M059J (cell line): ENCODE results near the gene JMJD4. TPM values are rescaled to one million over a fixed set of nuclear protein-coding genes. Genes with fewer than 3 reads are reported as not detected.
A peak's percentile ranks its signal among the peaks of the same experiment; 100 is the strongest.

ENCODE experiments used
- DNase-seq: peaks from one replicate; pipeline ENCODE4 v3.0.0-alpha.2; 2012; ENCODE audit warnings: low read depth
- total RNA-seq: library from RNA; depleted of rRNA; stranded (reverse); fragments of >200 nt; shearing (Covaris generic); gene quantifications from 2 replicates; pipeline ENCODE4 v1.2.3, GENCODE V29; 2014; rRNA removed

JMJD4 gene, protein sequence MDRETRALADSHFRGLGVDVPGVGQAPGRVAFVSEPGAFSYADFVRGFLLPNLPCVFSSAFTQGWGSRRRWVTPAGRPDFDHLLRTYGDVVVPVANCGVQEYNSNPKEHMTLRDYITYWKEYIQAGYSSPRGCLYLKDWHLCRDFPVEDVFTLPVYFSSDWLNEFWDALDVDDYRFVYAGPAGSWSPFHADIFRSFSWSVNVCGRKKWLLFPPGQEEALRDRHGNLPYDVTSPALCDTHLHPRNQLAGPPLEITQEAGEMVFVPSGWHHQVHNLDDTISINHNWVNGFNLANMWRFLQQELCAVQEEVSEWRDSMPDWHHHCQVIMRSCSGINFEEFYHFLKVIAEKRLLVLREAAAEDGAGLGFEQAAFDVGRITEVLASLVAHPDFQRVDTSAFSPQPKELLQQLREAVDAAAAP
- 14.7 and 18.8 TPM in 2 replicates for total RNA-seq

DNA sequence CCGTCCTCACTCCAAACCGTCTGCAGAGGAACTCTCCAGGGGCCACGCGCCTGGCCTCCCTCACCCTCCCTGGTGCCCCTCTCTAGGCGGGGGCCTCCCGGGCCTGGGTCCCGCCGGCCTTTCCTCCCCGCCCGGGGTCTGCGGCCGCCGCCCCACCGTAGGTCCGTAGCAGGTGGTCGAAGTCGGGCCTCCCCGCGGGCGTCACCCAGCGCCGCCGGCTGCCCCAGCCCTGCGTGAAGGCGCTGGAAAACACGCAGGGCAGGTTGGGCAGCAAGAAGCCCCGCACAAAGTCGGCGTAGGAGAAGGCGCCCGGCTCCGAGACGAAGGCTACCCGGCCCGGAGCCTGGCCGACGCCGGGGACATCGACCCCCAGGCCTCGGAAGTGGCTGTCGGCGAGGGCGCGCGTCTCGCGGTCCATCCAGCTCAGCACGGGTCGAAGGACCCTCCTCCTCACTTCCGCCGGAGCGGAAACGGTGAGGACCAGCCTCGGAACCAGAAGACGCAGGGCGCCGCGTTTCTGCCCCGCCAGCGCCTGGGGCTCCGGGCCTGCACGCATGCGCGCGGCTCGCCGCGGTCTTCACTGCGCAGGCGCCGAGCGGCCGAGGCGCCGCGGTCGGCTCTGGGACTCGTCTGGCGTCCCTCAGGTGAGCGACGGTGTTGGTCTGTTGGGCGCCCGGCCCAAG is at the start of gene JMJD4, which contains the start of gene SNAP47:
Gene JMJD4 (minus strand): TSS at position 447 of the 683 bp plus-strand sequence. CDS start 29 bp downstream, at position 418.
Gene SNAP47 (plus strand): TSS at position 580 of the 683 bp plus-strand sequence. CDS start 12,302 bp downstream, outside the sequence.
- DNase-seq = peak; percentile 87

DNA sequence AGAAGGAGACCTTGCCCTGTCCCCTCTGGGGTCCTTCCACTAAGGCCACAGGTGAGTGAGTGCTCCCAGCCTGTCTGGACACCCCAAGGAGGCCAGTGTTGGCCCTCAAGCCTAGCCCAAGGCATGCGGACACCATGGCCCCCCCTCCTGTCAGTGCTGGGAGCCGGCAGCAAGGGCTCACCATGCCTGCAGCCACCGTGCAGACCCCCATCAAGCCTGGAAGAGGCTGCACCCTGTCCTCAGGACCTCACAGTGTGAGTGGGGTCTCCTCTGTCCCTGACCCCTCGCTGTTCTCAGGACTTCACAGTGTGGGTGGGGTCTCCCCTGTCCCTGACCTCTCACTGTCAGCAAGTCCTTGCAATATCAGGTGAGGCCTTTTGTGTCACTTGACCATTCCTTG is 47.1 kb upstream of the JMJD4 start:
- DNase-seq = no peak

- DNase-seq = no peak
Measured at GRCh38 chr1:227781314-227781930, 46.3 kb upstream of the JMJD4 start.

GRCh38 chr1:227780101-227781044 is 45.3 kb upstream of the JMJD4 start:
- DNase-seq = no peak

- DNase-seq = no peak
Measured at GRCh38 chr1:227779685-227780084, 44.6 kb upstream of the JMJD4 start.

- peak; percentile 13 for DNase-seq
Measured at GRCh38 chr1:227779021-227779441, 43.9 kb upstream of the JMJD4 start.

DNA sequence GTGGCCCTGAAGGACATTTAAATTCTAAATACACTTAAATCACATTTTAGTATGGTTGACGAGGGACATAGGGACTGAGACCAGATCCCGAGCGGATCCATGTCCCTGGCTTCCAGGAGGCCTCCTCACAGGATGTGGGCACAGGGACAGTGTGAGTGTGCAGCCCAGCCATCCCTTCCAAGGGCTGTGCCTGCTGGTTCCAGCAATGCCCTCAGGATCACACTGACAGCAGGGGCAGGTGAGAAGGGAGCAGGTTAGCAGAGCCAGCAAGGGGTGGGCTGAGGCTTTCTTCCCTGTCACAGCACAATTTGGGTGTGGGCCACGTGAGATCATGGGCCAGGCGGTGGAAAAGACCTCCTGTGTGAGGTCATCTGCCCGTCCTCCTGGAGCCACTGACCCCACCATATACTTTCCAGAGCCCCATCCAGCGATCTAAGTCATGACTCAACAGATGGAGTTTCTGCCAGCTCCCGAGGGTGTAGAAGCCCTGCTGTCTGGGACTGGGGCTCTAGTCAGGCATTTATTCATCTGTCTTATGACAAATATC is 43.4 kb upstream of the JMJD4 start:
- DNase-seq = peak; percentile 86

GRCh38 chr1:227777646-227778045 is 42.5 kb upstream of the JMJD4 start:
- no peak for DNase-seq

DNA sequence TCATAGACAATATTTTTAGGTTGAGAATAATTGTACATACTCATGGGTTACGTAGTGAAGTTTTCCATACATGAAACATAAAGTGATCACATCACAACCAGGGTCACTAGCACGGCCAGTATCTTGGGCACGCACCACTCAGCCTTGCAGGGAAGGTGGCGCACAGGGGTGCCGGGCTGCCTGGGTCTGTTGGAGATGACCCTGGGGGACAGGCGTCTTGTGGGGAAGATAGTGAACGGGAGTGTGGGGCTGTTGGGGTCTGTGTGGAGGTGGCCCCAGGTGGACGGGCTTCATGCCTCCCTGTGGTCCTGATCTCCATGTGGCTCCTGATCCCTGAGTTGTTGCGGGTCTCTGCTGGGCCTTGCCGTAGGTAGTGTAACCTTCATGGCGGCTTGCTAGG is 42.1 kb upstream of the JMJD4 start:
- DNase-seq = no peak

DNA sequence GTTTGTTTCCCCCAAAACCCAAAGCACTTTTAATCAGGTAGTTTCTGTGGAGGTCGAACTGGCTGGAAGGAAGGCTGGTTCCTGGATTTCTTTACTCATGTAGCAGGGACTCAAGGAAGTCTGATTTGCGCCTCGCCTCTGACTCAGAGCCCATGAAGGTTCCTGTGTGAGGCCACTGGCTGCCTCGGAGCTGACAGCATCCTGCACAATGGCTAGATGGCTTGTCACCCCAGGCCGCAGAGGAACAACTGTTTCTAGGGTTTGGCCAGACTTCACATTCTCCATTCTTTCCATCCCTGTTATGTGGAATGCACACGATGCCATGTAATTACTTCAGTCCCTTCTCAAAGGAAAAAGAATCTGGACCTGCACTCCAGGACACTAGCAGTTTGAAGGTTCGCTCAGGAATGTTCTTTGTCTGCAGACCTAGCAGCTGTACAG is 41.2 kb upstream of the JMJD4 start:
- DNase-seq = peak; percentile 85

DNA sequence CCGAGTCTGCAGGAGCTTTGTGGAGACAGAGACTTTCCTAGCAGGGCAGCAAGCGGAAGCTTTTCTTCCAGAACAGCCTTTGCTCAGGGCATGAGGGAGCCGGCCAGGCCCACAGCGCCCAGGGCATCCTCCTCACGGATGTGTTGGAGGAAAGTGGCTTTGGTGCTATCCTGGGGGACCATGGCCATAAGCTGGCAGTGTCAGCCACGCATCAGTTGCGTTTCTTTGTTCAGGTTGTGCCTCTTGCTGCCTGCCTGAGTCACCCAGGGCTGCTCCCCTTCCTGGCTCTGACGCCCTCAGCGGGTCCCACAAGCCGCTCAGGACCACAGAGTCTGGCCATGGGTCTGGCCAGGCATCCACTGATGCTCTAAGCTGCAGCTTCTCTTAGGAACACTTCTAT is 40.7 kb upstream of the JMJD4 start:
- peak; percentile 50 for DNase-seq

- DNase-seq = peak; percentile 17
Measured at GRCh38 chr1:227774821-227775661, 39.9 kb upstream of the JMJD4 start.

GRCh38 chr1:227774051-227774731 is 39.1 kb upstream of the JMJD4 start:
- no peak for DNase-seq

DNA sequence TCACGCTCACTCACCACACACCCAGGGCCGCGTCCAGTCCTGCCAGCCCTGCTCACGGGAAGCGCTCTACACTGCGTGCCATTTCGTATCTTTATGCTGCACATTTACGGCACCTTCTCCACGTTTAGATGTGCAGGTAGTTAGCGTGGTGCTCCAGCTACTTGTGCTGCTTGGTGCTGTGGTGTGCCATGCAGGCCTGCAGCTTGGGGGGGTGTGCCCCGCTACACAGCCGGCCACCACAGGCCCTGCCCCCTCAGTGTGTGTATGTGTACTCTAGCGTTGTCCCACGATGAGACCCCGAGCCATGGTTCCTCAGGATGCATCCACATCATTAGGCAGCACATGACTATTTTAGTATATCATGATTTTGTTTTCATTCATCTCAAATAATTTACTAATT is 38.5 kb upstream of the JMJD4 start:
- no peak for DNase-seq

DNA sequence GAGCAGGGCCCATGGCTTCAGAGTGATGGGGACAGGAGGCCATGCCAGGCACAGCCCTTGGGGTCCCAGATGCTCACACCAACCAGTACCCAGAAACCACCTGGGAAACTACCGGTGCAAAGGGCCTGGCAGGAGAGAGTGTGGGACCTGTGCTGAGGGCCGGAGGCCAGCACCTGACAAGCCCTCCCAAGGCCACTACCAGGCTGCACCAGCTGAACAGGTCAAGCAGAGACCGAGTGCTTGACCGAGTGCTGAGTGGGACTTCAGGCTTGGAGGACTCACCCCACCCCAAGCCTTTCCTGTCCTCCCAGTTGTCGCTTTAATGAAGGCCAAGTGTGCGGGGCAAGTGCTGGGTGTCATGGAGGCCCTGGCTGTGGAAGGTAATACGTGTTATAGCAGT is 36.7 kb upstream of the JMJD4 start:
- no peak for DNase-seq

DNA sequence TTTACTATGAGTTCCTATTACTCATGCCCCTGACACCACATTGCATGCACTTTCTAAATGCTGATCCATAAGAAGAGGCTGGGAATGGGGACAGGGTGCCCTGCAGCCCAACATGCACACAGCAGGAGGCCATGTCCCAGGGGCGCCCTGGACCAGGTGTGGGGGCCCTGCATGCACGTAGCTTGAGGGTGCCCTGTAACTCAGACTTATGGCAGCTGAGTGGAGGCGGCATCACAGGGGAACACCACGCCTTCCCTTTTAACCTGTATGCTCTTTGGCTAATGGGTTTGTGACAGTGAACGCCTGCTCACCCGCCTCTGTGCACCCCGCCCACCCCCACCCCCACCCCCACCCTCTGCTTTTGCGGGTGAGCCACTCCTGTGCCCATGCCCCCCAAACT is 36.2 kb upstream of the JMJD4 start:
- no peak for DNase-seq

DNA sequence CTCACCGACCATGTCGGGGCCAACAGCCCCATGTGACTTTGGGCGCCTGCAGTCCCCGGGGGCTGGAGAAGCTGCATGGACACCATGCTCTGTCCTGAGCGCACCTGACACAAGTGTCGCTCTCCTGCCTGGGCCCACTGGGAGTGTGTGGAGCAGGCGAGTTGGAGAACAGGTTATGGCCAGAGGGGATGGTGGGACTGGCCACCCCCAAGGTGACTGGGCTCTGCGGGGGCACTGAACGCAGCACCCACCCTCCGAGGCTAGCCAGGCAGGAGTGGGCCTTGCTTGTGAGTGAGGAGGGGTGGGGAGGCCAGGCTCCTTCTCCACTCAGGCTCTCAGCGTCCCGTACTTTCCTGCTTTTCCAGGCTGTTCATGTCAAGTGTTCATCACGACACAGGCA is 35.7 kb upstream of the JMJD4 start:
- no peak for DNase-seq

GRCh38 chr1:227769936-227770494 is 34.9 kb upstream of the JMJD4 start:
- DNase-seq = no peak
